Heart left ventricle (tissue), 13 donors: ENCODE data around the gene NINJ2.

Experiments used
- POLR2A ChIP-seq, 2 donors: fragments of 450-650 bp; IDR thresholded peaks; one replicate each; pipeline ENCODE4 v1.6.1; 2017; ENCODE audit warnings: antibody characterized with exemption in 2 of 2, mild to moderate bottlenecking in 2 of 2, moderate library complexity in 2 of 2
- TF ChIP-seq, protein P1 (sequence below), 12 donors: fragments of 200-600 bp; sonication (generic) in 4 of 12; IDR thresholded peaks; one replicate each; pipeline versions ENCODE4 v1.5.0 to v1.8.0; 2018 to 2022; ENCODE audit warnings: antibody characterized with exemption in 12 of 12, mild to moderate bottlenecking in 5 of 12
- donor health status: ischemic (EF 13 %, LVEDD 7.1; RV severe dilation, severe dysfunction).
- donor health status: DM: no; HTN: yes; CAD: no.
- donor health status: DM: no; HTN: no; CAD: no.
- donor health status: ischemic (EF 25% LVEDD 6.9; RV normal size, moderate dysfunction).
- donor health status: ischemic (EF 25% LVEDD 5.7; RV mildly dilated, moderate dysfunction).
- donor health status: ischemic (EF 35%, LVEDD 5.7; RV mildly dilated, moderate dysfunction).
- donor health status: nonischemic (EF 11% LVEDD 7.7; RV severe dilation, severe dysfunction).
- donor health status: DM: yes; HTN: yes; CAD: no.
- donor health status: PGD.
- donor health status: ischemic (EF 29% LVEDD 5.4; RV normal size, mild dysfunction).
- donor health status: nonischemic (EF 23%, LVEDD 6.1; RV moderate dilation, normal function).

DNA sequence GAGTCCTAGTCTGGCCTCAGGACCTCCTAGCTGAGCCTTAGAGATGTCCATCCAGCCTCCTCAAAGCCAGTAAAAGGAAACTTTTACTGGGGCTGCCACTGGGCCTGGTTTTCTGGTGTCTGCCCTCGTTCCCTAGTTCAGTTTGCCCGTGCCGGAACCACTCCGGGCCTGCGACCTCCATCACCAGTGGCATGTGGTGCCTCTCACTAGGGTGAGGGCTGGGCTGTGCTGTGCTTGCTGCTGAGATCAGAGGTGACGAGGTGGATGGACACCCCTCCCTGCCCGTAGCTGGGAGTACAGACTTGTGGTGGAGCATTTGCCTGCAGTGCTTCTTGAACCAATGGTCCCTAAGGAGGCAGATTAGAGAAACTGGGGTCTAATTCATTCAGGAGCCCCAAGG lies 127.8 kb downstream of the NINJ2 start:
- TF ChIP-seq, protein P1, sequence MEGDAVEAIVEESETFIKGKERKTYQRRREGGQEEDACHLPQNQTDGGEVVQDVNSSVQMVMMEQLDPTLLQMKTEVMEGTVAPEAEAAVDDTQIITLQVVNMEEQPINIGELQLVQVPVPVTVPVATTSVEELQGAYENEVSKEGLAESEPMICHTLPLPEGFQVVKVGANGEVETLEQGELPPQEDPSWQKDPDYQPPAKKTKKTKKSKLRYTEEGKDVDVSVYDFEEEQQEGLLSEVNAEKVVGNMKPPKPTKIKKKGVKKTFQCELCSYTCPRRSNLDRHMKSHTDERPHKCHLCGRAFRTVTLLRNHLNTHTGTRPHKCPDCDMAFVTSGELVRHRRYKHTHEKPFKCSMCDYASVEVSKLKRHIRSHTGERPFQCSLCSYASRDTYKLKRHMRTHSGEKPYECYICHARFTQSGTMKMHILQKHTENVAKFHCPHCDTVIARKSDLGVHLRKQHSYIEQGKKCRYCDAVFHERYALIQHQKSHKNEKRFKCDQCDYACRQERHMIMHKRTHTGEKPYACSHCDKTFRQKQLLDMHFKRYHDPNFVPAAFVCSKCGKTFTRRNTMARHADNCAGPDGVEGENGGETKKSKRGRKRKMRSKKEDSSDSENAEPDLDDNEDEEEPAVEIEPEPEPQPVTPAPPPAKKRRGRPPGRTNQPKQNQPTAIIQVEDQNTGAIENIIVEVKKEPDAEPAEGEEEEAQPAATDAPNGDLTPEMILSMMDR (IDR thresholded peaks at IDR 0.05), result no peak
- TF ChIP-seq POLR2A (IDR thresholded peaks at IDR 0.05), result no peak
